Liver (tissue), 9 donors: ENCODE measurements around the gene KIAA1217. TPM values are rescaled to one million over a fixed set of nuclear protein-coding genes. Genes with fewer than 3 reads are reported as not detected.

ENCODE experiments used
- DNase-seq: peaks from one replicate; pipeline ENCODE4 v3.0.0-alpha.2; 2017; ENCODE audit warnings: low spot score
- H3K27ac ChIP-seq, 2 donors: one replicate each; pipeline ENCODE4 v1.7.0; 2013; ENCODE audit warnings: inconsistent platforms in 2 of 2, low read length in 2 of 2, control low read depth in 1 of 2, low read depth in 1 of 2, mild to moderate bottlenecking in 1 of 2
- H3K27me3 ChIP-seq, 4 donors: one replicate each; pipeline versions ENCODE4 v1.6.1 to v1.7.0; 2013; ENCODE audit warnings: low read length in 3 of 4, inconsistent platforms in 1 of 4, mild to moderate bottlenecking in 1 of 4, moderate library complexity in 1 of 4; ENCODE audit not compliant: control insufficient read depth in 4 of 4, insufficient read depth in 4 of 4
- H3K36me3 ChIP-seq, 4 donors: one replicate each; pipeline versions ENCODE4 v1.6.1 to v1.7.0; 2013; ENCODE audit warnings: low read length in 3 of 4, mild to moderate bottlenecking in 3 of 4, low read depth in 1 of 4, moderate library complexity in 1 of 4; ENCODE audit not compliant: control insufficient read depth in 4 of 4, insufficient read depth in 3 of 4
- H3K4me1 ChIP-seq, 4 donors: one replicate each; pipeline versions ENCODE4 v1.6.1 to v1.7.0; 2013; ENCODE audit warnings: low read length in 3 of 4, mild to moderate bottlenecking in 3 of 4, moderate library complexity in 1 of 4; ENCODE audit not compliant: control insufficient read depth in 4 of 4, insufficient read depth in 4 of 4
- H3K4me3 ChIP-seq, 3 donors: one replicate each; pipeline versions ENCODE4 v1.6.1 to v1.7.0; 2013; ENCODE audit warnings: low read length in 3 of 3, control low read depth in 1 of 3, low read depth in 1 of 3, mild to moderate bottlenecking in 1 of 3
- H3K9ac ChIP-seq, 2 donors: one replicate each; pipeline ENCODE4 v1.7.0; 2013; ENCODE audit warnings: low read length in 2 of 2, mild to moderate bottlenecking in 2 of 2, moderate library complexity in 2 of 2, control low read depth in 1 of 2, low read depth in 1 of 2
- H3K9me3 ChIP-seq, 4 donors: one replicate each; pipeline versions ENCODE4 v1.6.1 to v1.7.0; 2013; ENCODE audit warnings: low read length in 3 of 4; ENCODE audit not compliant: control insufficient read depth in 4 of 4
- ATF3 ChIP-seq: IDR thresholded peaks from 2 replicates; pipeline ENCODE4 v1.6.1; 2016; ENCODE audit warnings: antibody characterized with exemption
- CTCF ChIP-seq: fragments of 150-350 bp; IDR thresholded peaks from 2 replicates; pipeline ENCODE4 v1.5.1; 2017; ENCODE audit warnings: improper control_type of control experiment, low read depth, low read length; ENCODE audit not compliant: missing input control
- EGR1 ChIP-seq, 2 donors: IDR thresholded peaks; 2 replicates each; pipeline ENCODE4 v1.6.1; 2016 to 2018; ENCODE audit warnings: antibody characterized with exemption in 2 of 2, low read depth in 2 of 2
- FOXA1 ChIP-seq: IDR thresholded peaks from 2 replicates; pipeline ENCODE4 v1.6.1; 2016; ENCODE audit warnings: antibody characterized with exemption
- FOXA2 ChIP-seq: IDR thresholded peaks from 2 replicates; pipeline ENCODE4 v1.6.1; 2016; ENCODE audit warnings: antibody characterized with exemption
- GABPA ChIP-seq, 2 donors: IDR thresholded peaks in 1 of 2; conservative IDR thresholded peaks in 1 of 2; 2 replicates each; pipeline ENCODE4 v1.6.1; 2016; ENCODE audit warnings: antibody characterized with exemption in 2 of 2, mild to moderate bottlenecking in 1 of 2, moderate library complexity in 1 of 2
- HNF4A ChIP-seq, 2 donors: conservative IDR thresholded peaks; 2 replicates each; pipeline ENCODE4 v1.6.1; 2016; ENCODE audit warnings: antibody characterized with exemption in 2 of 2, mild to moderate bottlenecking in 2 of 2
- HNF4G ChIP-seq: IDR thresholded peaks from 2 replicates; pipeline ENCODE4 v1.6.1; 2016; ENCODE audit warnings: antibody characterized with exemption
- JUND ChIP-seq, 2 donors: IDR thresholded peaks; 2 replicates each; pipeline ENCODE4 v1.6.1; 2016; ENCODE audit warnings: antibody characterized with exemption in 2 of 2
- MAX ChIP-seq: IDR thresholded peaks from 2 replicates; pipeline ENCODE4 v1.6.1; 2016; ENCODE audit warnings: antibody characterized with exemption
- NR2F2 ChIP-seq: IDR thresholded peaks from 2 replicates; pipeline ENCODE4 v1.6.1; 2016; ENCODE audit warnings: antibody characterized with exemption
- RAD21 ChIP-seq, 2 donors: IDR thresholded peaks; 2 replicates each; pipeline ENCODE4 v1.6.1; 2016; ENCODE audit warnings: antibody characterized with exemption in 2 of 2, mild to moderate bottlenecking in 2 of 2
- REST ChIP-seq: IDR thresholded peaks from 2 replicates; pipeline ENCODE4 v1.6.1; 2016; ENCODE audit warnings: antibody characterized with exemption, mild to moderate bottlenecking
- RXRA ChIP-seq, 2 donors: IDR thresholded peaks; 2 replicates each; pipeline ENCODE4 v1.6.1; 2017 to 2018; ENCODE audit warnings: antibody characterized with exemption in 2 of 2, mild to moderate bottlenecking in 1 of 2
- SP1 ChIP-seq: IDR thresholded peaks from 2 replicates; pipeline ENCODE4 v1.6.1; 2018; ENCODE audit warnings: antibody characterized with exemption, mild to moderate bottlenecking
- TAF1 ChIP-seq: conservative IDR thresholded peaks from 2 replicates; pipeline ENCODE4 v1.6.1; 2016; ENCODE audit warnings: antibody characterized with exemption, mild to moderate bottlenecking
- YY1 ChIP-seq: IDR thresholded peaks from 2 replicates; pipeline ENCODE4 v1.6.1; 2016; ENCODE audit warnings: antibody characterized with exemption, mild to moderate bottlenecking
- WGBS: extraction: QIAGEN DNeasy Blood & Tissue Kit; methylation state at CpG from one replicate; pipeline ENCODE4 v1.1.7; 2013; 5-methylcytosine and 5-hydroxymethylcytosine counted together
- polyA plus RNA-seq, 2 donors: library from polyadenylated mRNA; stranded (reverse) in 1 of 2; unstranded in 1 of 2; fragments of 200-250 nt in 1 of 2; fragments of >200 nt in 1 of 2; fragmentation: Nextera tagmentation in 1 of 2; extraction: Ambion mirVana in 1 of 2; gene quantifications; one replicate each; pipeline versions ENCODE4 v1.2.1 to v1.2.3, GENCODE V29; 2013 to 2015
- total RNA-seq, 2 donors: library from RNA; depleted of rRNA; stranded (reverse); fragments of >200 nt; gene quantifications; one replicate each; pipeline ENCODE4 v1.2.3, GENCODE V29; 2014
- donor health status: healthy.
- donor health status: healthy.
- donor health status: healthy.
- donor health status: healthy.
- donor health status: healthy.

The KIAA1217 gene
- total and polyA plus RNA-seq, 4 donors: 4.5 to 12.8 (median 6.8) TPM

- 89% methylated on average over 1 of the region's 1 CpG for WGBS
- Histone ChIP-seq H3K9ac (no peak overlapping the region), H3K27me3 (no peaks in the 10 kb centered on the region), H3K36me3 (no peaks in the 10 kb centered on the region), H3K9me3 (no peaks in the 10 kb centered on the region), H3K4me3 (no peak overlapping the region), H3K4me1 (no peaks in the 10 kb centered on the region), H3K27ac (no peak overlapping the region)
- no peak for DNase-seq
- TF ChIP-seq REST (no peak), NR2F2 (no peak), HNF4G (no peak), MAX (no peak), EGR1 (IDR thresholded peaks at IDR 0.05; ENCODE audit: low read depth in 2 of 2) (no peak), HNF4A (conservative IDR thresholded peaks at IDR 0.05) (no peak), YY1 (no peak), RAD21 (IDR thresholded peaks at IDR 0.05) (no peak)
Measured at GRCh38 chr10:24247841-24248240, 38.9 kb downstream of the KIAA1217 start.

- H3K27ac ChIP-seq: no peak overlapping the region
- no peaks in the 10 kb centered on the region for H3K27me3 ChIP-seq
- no peaks in the 10 kb centered on the region for H3K4me1 ChIP-seq
- H3K9me3 ChIP-seq: no peaks in the 10 kb centered on the region
- 90% methylated on average over 9 of the region's 9 CpGs for WGBS
- H3K4me3 ChIP-seq: no peak overlapping the region
- TF ChIP-seq ATF3 (no peak), RAD21 (IDR thresholded peaks at IDR 0.05) (no peak), HNF4A (conservative IDR thresholded peaks at IDR 0.05) (no peak), NR2F2 (no peak), SP1 (no peak), RXRA (IDR thresholded peaks at IDR 0.05) (no peak), CTCF (no peak), JUND (IDR thresholded peaks at IDR 0.05) (no peak), TAF1 (no peak), GABPA (IDR thresholded peaks at IDR 0.05 in 1 of 2, conservative IDR thresholded peaks at IDR 0.05 in 1 of 2) (no peak), FOXA2 (no peak), HNF4G (no peak), YY1 (no peak), REST (no peak), FOXA1 (no peak), MAX (no peak)
- no peak for DNase-seq
- no peaks in the 10 kb centered on the region for H3K36me3 ChIP-seq
- no peak overlapping the region for H3K9ac ChIP-seq
Measured at GRCh38 chr10:24249829-24250415, 41.0 kb downstream of the KIAA1217 start.
